CD14-positive monocyte (primary cell): ENCODE results near the gene NPAS3. TPM values are rescaled to one million over a fixed set of nuclear protein-coding genes. Genes with fewer than 3 reads are reported as not detected.

Source experiments
- DNase-seq, 3 donors: peaks; one replicate each; pipeline ENCODE4 v3.0.0-alpha.2; 2011 to 2022
- H2AFZ ChIP-seq: 2 replicates; pipeline ENCODE4 v1.6.0; 2012; ENCODE audit warnings: mild to moderate bottlenecking, low read depth, low read length, inconsistent platforms; ENCODE audit not compliant: insufficient read depth, poor library complexity, severe bottlenecking
- H3K27ac ChIP-seq, 2 donors: 1 replicate in 1 of 2; 2 replicates in 1 of 2; pipeline ENCODE4 v1.5.1; 2012 to 2013; ENCODE audit warnings: low read length in 2 of 2, control low read depth in 1 of 2, inconsistent platforms in 1 of 2, low read depth in 1 of 2, mild to moderate bottlenecking in 1 of 2
- H3K27me3 ChIP-seq, 2 donors: one replicate each; pipeline versions ENCODE4 v1.6.0 to v1.6.1; 2011 to 2013; ENCODE audit warnings: low read length in 2 of 2; ENCODE audit not compliant: control insufficient read depth in 2 of 2, insufficient read depth in 2 of 2
- H3K36me3 ChIP-seq, 2 donors: replicated peaks in 1 of 2; 1 replicate in 1 of 2; 2 replicates in 1 of 2; pipeline versions ENCODE4 v1.5.1 to v1.6.1; 2012 to 2013; ENCODE audit warnings: low read length in 2 of 2, control low read depth in 1 of 2, inconsistent platforms in 1 of 2, mild to moderate bottlenecking in 1 of 2; ENCODE audit not compliant: insufficient read depth in 2 of 2, control insufficient read depth in 1 of 2
- H3K4me1 ChIP-seq, 2 donors: 1 replicate in 1 of 2; 2 replicates in 1 of 2; pipeline versions ENCODE4 v1.5.1 to v1.6.1; 2012 to 2013; ENCODE audit warnings: low read length in 2 of 2, control low read depth in 1 of 2, inconsistent platforms in 1 of 2, mild to moderate bottlenecking in 1 of 2, moderate library complexity in 1 of 2; ENCODE audit not compliant: insufficient read depth in 2 of 2, control insufficient read depth in 1 of 2
- H3K4me2 ChIP-seq: replicated peaks from 2 replicates; pipeline ENCODE3; 2012; ENCODE audit warnings: low read length, moderate library complexity, mild to moderate bottlenecking; ENCODE audit not compliant: poor library complexity, severe bottlenecking; ENCODE audit errors: extremely low read depth
- H3K4me3 ChIP-seq, 3 experiments: fragments of 200-600 bp in 1 of 3; sonication (generic) in 1 of 3; replicated peaks in 1 of 3; 1 replicate in 2 of 3; 2 replicates in 1 of 3; pipeline ENCODE4 v1.5.1; 2011 to 2013; ENCODE audit warnings: low read length in 3 of 3, mild to moderate bottlenecking in 3 of 3, control low read depth in 2 of 3, low read depth in 2 of 3, inconsistent platforms in 1 of 3, moderate library complexity in 1 of 3
- H3K79me2 ChIP-seq: 2 replicates; pipeline ENCODE4 v1.6.0; 2012; ENCODE audit warnings: mild to moderate bottlenecking, control low read depth, inconsistent platforms, low read length, moderate library complexity; ENCODE audit not compliant: insufficient read depth
- H3K9ac ChIP-seq: 2 replicates; pipeline ENCODE4 v1.6.0; 2017; ENCODE audit warnings: low read length, mild to moderate bottlenecking; ENCODE audit not compliant: insufficient read depth, poor library complexity, severe bottlenecking
- H3K9me3 ChIP-seq, 2 donors: replicated peaks in 1 of 2; 1 replicate in 1 of 2; 2 replicates in 1 of 2; pipeline versions ENCODE4 v1.5.1 to v1.6.1; 2012 to 2013; ENCODE audit warnings: low read length in 2 of 2, control low read depth in 1 of 2; ENCODE audit not compliant: control insufficient read depth in 1 of 2, insufficient read depth in 1 of 2
- H4K20me1 ChIP-seq: 2 replicates; pipeline ENCODE4 v1.6.0; 2012; ENCODE audit warnings: mild to moderate bottlenecking, low read length, control low read depth, moderate library complexity; ENCODE audit not compliant: insufficient read depth
- H3K27ac Mint-ChIP-seq, 7 donors: one replicate each; pipeline ENCODE4 v1.8.0; 2020; ENCODE audit warnings: mild to moderate bottlenecking in 7 of 7, mixed read lengths in 7 of 7, moderate library complexity in 6 of 7, inconsistent platforms in 2 of 7
- H3K27me3 Mint-ChIP-seq, 3 donors: one replicate each; pipeline ENCODE4 v1.8.0; 2021 to 2022; ENCODE audit warnings: low read depth in 3 of 3, mild to moderate bottlenecking in 3 of 3, mixed read lengths in 3 of 3, moderate library complexity in 3 of 3, inconsistent platforms in 1 of 3
- H3K36me3 Mint-ChIP-seq, 2 donors: one replicate each; pipeline ENCODE4 v1.8.0; 2020; ENCODE audit warnings: mixed read lengths in 2 of 2, inconsistent platforms in 1 of 2, mild to moderate bottlenecking in 1 of 2
- H3K4me1 Mint-ChIP-seq: one replicate; pipeline ENCODE4 v1.8.0; 2020; ENCODE audit warnings: mild to moderate bottlenecking, mixed read lengths
- H3K4me3 Mint-ChIP-seq, 2 donors: one replicate each; pipeline ENCODE4 v1.8.0; 2020; ENCODE audit warnings: mild to moderate bottlenecking in 2 of 2, mixed read lengths in 2 of 2, moderate library complexity in 1 of 2
- H3K9me3 Mint-ChIP-seq, 7 donors: one replicate each; pipeline ENCODE4 v1.8.0; 2020 to 2022; ENCODE audit warnings: mixed read lengths in 7 of 7, mild to moderate bottlenecking in 6 of 7, moderate library complexity in 6 of 7, inconsistent platforms in 2 of 7
- WGBS: methylation state at CpG from one replicate; pipeline ENCODE4 v1.1.5; 2013; ENCODE audit warnings: missing lambda C conversion rate; ENCODE audit not compliant: insufficient coverage; 5-methylcytosine and 5-hydroxymethylcytosine counted together
- intact Hi-C, 2 donors: fragments of 100-400 bp; cut with micrococcal nuclease; formaldehyde crosslinking; loops; one replicate each; pipeline versions ENCODE4 v1.15.0 to v1.15.1; 2023
- polyA plus RNA-seq, 3 donors: library from polyadenylated mRNA; depleted of rRNA in 1 of 3; unstranded in 2 of 3; stranded (reverse) in 1 of 3; fragments of 300-500 nt in 2 of 3; fragments of >200 nt in 1 of 3; fragmentation: Illumina TruSeq in 2 of 3; gene quantifications; 1 replicate in 2 of 3; 2 replicates in 1 of 3; pipeline ENCODE4 v1.2.3, GENCODE V29; 2012 to 2021
- TF ChIP-seq, protein P1 (sequence below): fragments of 200-600 bp; IDR thresholded peaks from one replicate; pipeline ENCODE4 v1.8.0; 2022; ENCODE audit warnings: antibody characterized with exemption, mild to moderate bottlenecking

NPAS3 gene
- polyA plus RNA-seq, 3 donors = not detected

DNA sequence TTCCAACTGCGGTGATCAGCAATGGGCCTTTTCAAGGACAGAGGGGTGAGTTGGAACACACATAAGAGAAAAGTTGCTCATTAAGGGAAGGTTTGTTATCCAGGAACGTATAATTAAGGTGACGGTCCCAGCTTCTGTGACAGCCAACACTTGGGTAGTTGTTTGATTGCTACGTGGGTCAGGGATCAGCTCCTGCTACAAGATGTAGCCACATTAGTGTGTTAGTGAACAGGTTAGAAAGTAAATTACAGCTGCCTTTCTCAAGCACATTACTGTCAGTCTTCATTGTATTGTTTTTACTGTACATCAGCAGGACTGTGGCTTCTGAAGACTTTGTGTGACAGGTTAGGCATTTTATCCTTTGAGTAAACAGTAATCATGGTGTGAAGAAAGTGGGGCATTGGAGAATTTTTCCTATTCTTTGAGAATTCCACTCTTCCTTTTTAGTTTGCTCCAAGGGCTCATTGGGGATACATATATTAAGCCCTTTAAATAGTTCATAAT, 781.7 kb downstream of the NPAS3 start:
- WGBS = 100% methylated on average over 3 of the region's 4 CpGs
- Mint-ChIP-seq H3K27ac (no peak overlapping the region), H3K9me3 (peaks cover 0 to 6% (median 0%) of the 10 kb centered on the region in 7 donors), H3K36me3 (no peaks in the 10 kb centered on the region), H3K4me3 (no peak overlapping the region), H3K27me3 (no peaks in the 10 kb centered on the region), H3K4me1 (no peaks in the 10 kb centered on the region)
- TF ChIP-seq, protein P1, sequence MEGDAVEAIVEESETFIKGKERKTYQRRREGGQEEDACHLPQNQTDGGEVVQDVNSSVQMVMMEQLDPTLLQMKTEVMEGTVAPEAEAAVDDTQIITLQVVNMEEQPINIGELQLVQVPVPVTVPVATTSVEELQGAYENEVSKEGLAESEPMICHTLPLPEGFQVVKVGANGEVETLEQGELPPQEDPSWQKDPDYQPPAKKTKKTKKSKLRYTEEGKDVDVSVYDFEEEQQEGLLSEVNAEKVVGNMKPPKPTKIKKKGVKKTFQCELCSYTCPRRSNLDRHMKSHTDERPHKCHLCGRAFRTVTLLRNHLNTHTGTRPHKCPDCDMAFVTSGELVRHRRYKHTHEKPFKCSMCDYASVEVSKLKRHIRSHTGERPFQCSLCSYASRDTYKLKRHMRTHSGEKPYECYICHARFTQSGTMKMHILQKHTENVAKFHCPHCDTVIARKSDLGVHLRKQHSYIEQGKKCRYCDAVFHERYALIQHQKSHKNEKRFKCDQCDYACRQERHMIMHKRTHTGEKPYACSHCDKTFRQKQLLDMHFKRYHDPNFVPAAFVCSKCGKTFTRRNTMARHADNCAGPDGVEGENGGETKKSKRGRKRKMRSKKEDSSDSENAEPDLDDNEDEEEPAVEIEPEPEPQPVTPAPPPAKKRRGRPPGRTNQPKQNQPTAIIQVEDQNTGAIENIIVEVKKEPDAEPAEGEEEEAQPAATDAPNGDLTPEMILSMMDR = no peak
- Histone ChIP-seq H3K4me3 (no peak overlapping the region), H3K79me2 (no peaks in the 10 kb centered on the region), H3K9me3 (no peaks in the 10 kb centered on the region), H3K27me3 (no peaks in the 10 kb centered on the region), H3K27ac (no peak overlapping the region), H2AFZ (no peak overlapping the region), H3K36me3 (no peaks in the 10 kb centered on the region), H3K4me2 (no peak overlapping the region), H4K20me1 (no peaks in the 10 kb centered on the region), H3K9ac (no peak overlapping the region), H3K4me1 (no peaks in the 10 kb centered on the region)
- DNase-seq = no peak
- intact Hi-C loops = no loop called here

DNA sequence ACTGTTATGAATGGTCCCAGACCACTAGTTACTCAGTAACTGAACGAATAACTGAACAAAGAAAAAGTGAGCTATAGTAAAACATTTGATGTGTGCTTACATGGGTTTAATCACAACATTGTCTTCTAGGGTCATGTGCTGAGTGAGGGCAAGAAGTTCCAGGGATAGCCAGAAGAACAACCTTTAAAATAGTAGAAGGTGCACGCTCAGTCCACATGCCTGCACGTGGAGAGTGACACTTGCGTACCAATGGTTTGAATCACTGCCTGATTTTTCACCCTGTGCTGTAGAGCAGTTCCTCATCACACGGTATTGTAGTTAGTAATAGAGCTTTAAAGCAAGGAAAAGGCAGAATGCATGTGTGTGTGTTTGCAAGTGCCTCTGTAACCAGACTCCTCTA, 788.0 kb downstream of the NPAS3 start:
- no peak overlapping the region for H3K27ac Mint-ChIP-seq
- no peak overlapping the region for H3K4me3 ChIP-seq

More for the DNA sequence above, 788.0 kb downstream of the NPAS3 start:
- no peaks in the 10 kb centered on the region for H3K9me3 ChIP-seq
- no peak for DNase-seq
- H3K36me3 Mint-ChIP-seq = no peaks in the 10 kb centered on the region
- no peaks in the 10 kb centered on the region for H3K27me3 ChIP-seq
- H3K4me1 ChIP-seq = no peaks in the 10 kb centered on the region
- no peak overlapping the region for H3K4me3 Mint-ChIP-seq
- H3K4me1 Mint-ChIP-seq = no peaks in the 10 kb centered on the region
- H3K27ac ChIP-seq = no peak overlapping the region
- no peak overlapping the region for H2AFZ ChIP-seq
- TF ChIP-seq, protein P1 = no peak
- 100% methylated on average over 1 of the region's 5 CpGs for WGBS
- H3K27me3 Mint-ChIP-seq = peaks cover 0 to 1% (median 1%) of the 10 kb centered on the region in 3 donors
- H3K9ac ChIP-seq = no peak overlapping the region
- intact Hi-C loops = no loop called here
- peaks cover 0 to 2% (median 0%) of the 10 kb centered on the region in 7 donors for H3K9me3 Mint-ChIP-seq
- H3K4me2 ChIP-seq = no peak overlapping the region
- H4K20me1 ChIP-seq = no peaks in the 10 kb centered on the region
- no peaks in the 10 kb centered on the region for H3K79me2 ChIP-seq
- H3K36me3 ChIP-seq = no peaks in the 10 kb centered on the region
